ENCODE data around the gene IGLON5. TPM values are rescaled to one million over a fixed set of nuclear protein-coding genes. Genes with fewer than 3 reads are reported as not detected.
A peak's percentile ranks its signal among the peaks of the same experiment; 100 is the strongest.

IGLON5 gene
- polyA plus RNA-seq (2013, experiment 1 of 2), result 57.4 TPM
- polyA plus RNA-seq (2013, experiment 2 of 2), result 56.1 TPM

DNA sequence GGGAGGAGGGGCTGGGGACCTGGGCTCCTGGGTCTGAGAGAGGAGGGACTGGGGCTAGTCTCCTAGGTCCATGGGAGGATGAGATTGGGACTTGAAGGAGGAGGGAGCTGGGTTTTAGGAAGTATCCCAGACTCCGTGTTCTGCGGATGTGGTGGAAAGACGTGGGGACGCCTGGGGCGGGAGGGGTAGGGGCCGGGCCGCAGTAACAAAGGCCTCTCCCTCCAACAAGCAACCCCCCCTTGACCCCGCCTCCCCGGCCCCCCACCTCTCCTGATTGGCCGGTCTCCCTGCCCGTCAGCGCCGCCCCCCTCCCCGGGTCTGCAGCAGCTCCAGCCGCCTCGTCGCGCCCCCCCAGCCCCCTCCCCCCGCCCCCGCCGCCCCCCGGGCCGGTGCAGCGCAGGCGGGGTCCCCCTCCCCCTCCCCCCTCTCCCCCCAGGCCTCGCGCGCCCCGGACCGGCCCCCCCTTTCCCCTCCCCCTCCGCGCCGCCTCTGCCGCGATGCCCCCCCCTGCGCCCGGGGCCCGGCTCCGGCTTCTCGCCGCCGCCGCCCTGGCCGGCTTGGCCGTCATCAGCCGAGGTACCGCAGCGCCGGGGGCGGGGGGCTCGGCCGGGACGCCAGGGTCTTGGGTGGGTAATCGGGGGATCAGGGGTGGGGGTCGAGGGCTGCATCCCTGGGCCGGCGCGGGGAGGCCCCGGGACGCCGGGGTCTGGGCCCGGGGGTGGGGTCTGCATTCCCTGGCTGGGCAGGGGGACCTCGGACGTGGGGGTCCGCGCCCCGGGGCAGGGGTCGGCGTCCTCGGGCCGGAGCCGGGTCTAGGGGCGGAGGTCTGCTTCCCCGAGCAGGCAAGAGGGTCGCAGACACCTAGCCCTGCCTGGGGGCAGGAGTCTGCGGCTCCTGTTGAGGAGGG, at the start of gene IGLON5:
TSS of gene IGLON5 (plus strand) at position 294 of the 907 bp plus-strand sequence. CDS start at position 498, 204 bp downstream.
- H3K4me1 ChIP-seq (ENCODE audit: control insufficient read depth in 2 of 2, insufficient read depth in 1 of 2, low read depth in 1 of 2, low read length in 2 of 2), result peaks cover 0 to 6% of the 10 kb centered on the region in 2 donors
- no peak within 1 kb of the TSS for H3K27ac ChIP-seq (replicated peaks; ENCODE audit: low read length)
- no CpG with 5 or more reads among the region's 76 CpGs for WGBS, 2 donors (ENCODE audit: extremely low coverage in 2 of 2, insufficient read length in 2 of 2, insufficient replicate concordance in 1 of 2)

DNA sequence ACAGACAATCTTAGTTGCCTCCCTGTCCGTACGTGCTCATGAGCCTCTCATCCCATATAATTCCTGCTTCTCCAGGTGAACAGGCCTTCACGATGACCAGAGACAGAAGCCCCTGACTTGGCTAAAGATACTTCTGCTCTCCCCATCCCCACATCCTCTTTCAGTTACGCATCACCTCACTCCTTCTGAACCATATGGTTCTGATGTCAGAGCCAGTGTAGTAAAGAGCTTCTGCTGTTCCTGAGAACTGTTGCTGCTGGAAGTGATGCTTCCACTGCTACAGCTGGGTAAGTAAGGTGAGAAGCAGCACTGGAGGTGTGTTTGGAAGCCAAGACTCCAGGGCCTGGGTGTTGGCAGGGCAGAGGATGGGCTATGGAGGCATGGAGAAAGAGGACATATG, 47.6 kb upstream of the IGLON5 start:
- Histone ChIP-seq H3K4me2 (ENCODE audit: insufficient read depth, low read length, poor library complexity, severe bottlenecking) (no peak overlapping the region), H3K27ac (replicated peaks; ENCODE audit: low read length) (no peak overlapping the region), H2AK5ac (ENCODE audit: low read depth, low read length) (no peak overlapping the region), H3K9ac (ENCODE audit: low read depth, low read length, poor library complexity) (no peak overlapping the region), H2BK120ac (ENCODE audit: low read depth, low read length) (no peak overlapping the region), H3K14ac (ENCODE audit: low read length) (no peak overlapping the region), H3K4ac (ENCODE audit: low read length) (no peak overlapping the region), H4K8ac (ENCODE audit: low read depth, low read length) (no peak overlapping the region), H3K27me3 (ENCODE audit: control insufficient read depth in 3 of 3, insufficient read depth in 3 of 3, low read depth in 1 of 3, low read length in 3 of 3) (peaks cover 0 to 24% (median 0%) of the 10 kb centered on the region in 3 experiments), H3K36me3 (replicated peaks in 1 of 2; ENCODE audit: control insufficient read depth in 2 of 2, insufficient read depth in 2 of 2, low read length in 2 of 2) (no peaks in the 10 kb centered on the region), H3K18ac (ENCODE audit: low read length) (no peak overlapping the region), H3K23ac (ENCODE audit: low read depth, low read length, poor library complexity) (no peak overlapping the region), H3K79me1 (ENCODE audit: low read depth, low read length) (no peaks in the 10 kb centered on the region), H3K4me1 (ENCODE audit: control insufficient read depth in 2 of 2, insufficient read depth in 1 of 2, low read depth in 1 of 2, low read length in 2 of 2) (no peaks in the 10 kb centered on the region), H4K91ac (ENCODE audit: low read depth, low read length, poor library complexity) (no peak overlapping the region), H2BK15ac (ENCODE audit: low read length) (no peak overlapping the region), H2BK12ac (ENCODE audit: low read length) (no peak overlapping the region), H3K9me3 (replicated peaks in 1 of 2; ENCODE audit: control insufficient read depth in 2 of 2, insufficient read depth in 1 of 2, low read depth in 1 of 2, low read length in 2 of 2) (peaks cover 0 to 2% of the 10 kb centered on the region in 2 donors), H2BK5ac (ENCODE audit: low read length) (no peak overlapping the region), H2AFZ (ENCODE audit: low read length) (no peak overlapping the region), H3K4me3 (ENCODE audit: low read length in 2 of 2) (no peak overlapping the region)
- DNase-seq (ENCODE audit: low spot score), result no peak
- no CpG with 5 or more reads among the region's 4 CpGs for WGBS, 2 donors (ENCODE audit: extremely low coverage in 2 of 2, insufficient read length in 2 of 2, insufficient replicate concordance in 1 of 2)

More for the DNA sequence above, at the start of gene IGLON5:
- Histone ChIP-seq H2AK5ac (ENCODE audit: low read depth, low read length) (no peak within 1 kb of the TSS), H2BK5ac (ENCODE audit: low read length) (no peak within 1 kb of the TSS), H3K27me3 (ENCODE audit: control insufficient read depth in 3 of 3, insufficient read depth in 3 of 3, low read depth in 1 of 3, low read length in 3 of 3) (peaks cover 0 to 16% (median 0%) of the 10 kb centered on the region in 3 experiments), H3K9me3 (replicated peaks in 1 of 2; ENCODE audit: control insufficient read depth in 2 of 2, insufficient read depth in 1 of 2, low read depth in 1 of 2, low read length in 2 of 2) (peaks cover 0 to 9% of the 10 kb centered on the region in 2 donors), H3K79me1 (ENCODE audit: low read depth, low read length) (no peaks in the 10 kb centered on the region), H2BK120ac (ENCODE audit: low read depth, low read length) (no peak within 1 kb of the TSS), H3K4me2 (ENCODE audit: insufficient read depth, low read length, poor library complexity, severe bottlenecking) (peak within 1 kb of the TSS; percentile 90), H3K4me3 (ENCODE audit: low read length in 2 of 2) (peak within 1 kb of the TSS; percentile 26 to 85), H4K91ac (ENCODE audit: low read depth, low read length, poor library complexity) (no peak within 1 kb of the TSS), H3K23ac (ENCODE audit: low read depth, low read length, poor library complexity) (no peak within 1 kb of the TSS), H3K4ac (ENCODE audit: low read length) (no peak within 1 kb of the TSS), H3K36me3 (replicated peaks in 1 of 2; ENCODE audit: control insufficient read depth in 2 of 2, insufficient read depth in 2 of 2, low read length in 2 of 2) (no peaks in the 10 kb centered on the region), H4K8ac (ENCODE audit: low read depth, low read length) (no peak within 1 kb of the TSS), H2BK12ac (ENCODE audit: low read length) (no peak within 1 kb of the TSS), H2AFZ (ENCODE audit: low read length) (peak within 1 kb of the TSS; percentile 75), H3K18ac (ENCODE audit: low read length) (peak within 1 kb of the TSS; percentile 91), H3K9ac (ENCODE audit: low read depth, low read length, poor library complexity) (peak within 1 kb of the TSS; percentile 80), H3K14ac (ENCODE audit: low read length) (no peak within 1 kb of the TSS), H2BK15ac (ENCODE audit: low read length) (no peak within 1 kb of the TSS)
- DNase-seq (ENCODE audit: low spot score), result peak; percentile 31

DNA sequence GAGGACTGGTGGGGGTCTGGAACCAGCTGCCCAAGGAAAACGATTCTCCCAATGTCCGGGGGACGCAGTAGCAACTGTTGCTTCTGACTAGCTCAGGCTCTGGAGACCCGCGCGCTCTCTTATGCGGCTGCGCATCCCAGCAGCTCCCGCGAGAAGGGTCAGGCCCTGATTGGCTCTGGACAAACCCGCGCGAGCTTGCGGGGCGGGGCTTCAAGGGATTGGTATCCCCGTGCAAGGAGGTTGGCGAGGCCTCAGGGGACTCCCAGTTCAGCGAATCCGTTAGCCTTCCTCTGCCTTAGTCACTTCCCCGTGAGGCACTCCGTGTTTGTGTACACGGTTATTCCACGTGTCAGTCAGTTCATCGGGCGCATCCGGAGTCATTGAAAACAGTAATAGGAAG, 40.4 kb upstream of the IGLON5 start:
- WGBS, 2 donors (ENCODE audit: extremely low coverage in 2 of 2, insufficient read length in 2 of 2, insufficient replicate concordance in 1 of 2), result no CpG with 5 or more reads among the region's 26 CpGs
- H2BK15ac ChIP-seq (ENCODE audit: low read length), result no peak overlapping the region
- no peak overlapping the region for H2AK5ac ChIP-seq (ENCODE audit: low read depth, low read length)
- no peak overlapping the region for H3K14ac ChIP-seq (ENCODE audit: low read length)
- no peaks in the 10 kb centered on the region for H3K79me1 ChIP-seq (ENCODE audit: low read depth, low read length)
- H4K8ac ChIP-seq (ENCODE audit: low read depth, low read length), result no peak overlapping the region
- no peaks in the 10 kb centered on the region for H3K36me3 ChIP-seq (replicated peaks in 1 of 2; ENCODE audit: control insufficient read depth in 2 of 2, insufficient read depth in 2 of 2, low read length in 2 of 2)
- no peak overlapping the region for H2AFZ ChIP-seq (ENCODE audit: low read length)
- no peak overlapping the region for H4K91ac ChIP-seq (ENCODE audit: low read depth, low read length, poor library complexity)
- H3K9ac ChIP-seq (ENCODE audit: low read depth, low read length, poor library complexity), result no peak overlapping the region
- no peak overlapping the region for H3K23ac ChIP-seq (ENCODE audit: low read depth, low read length, poor library complexity)
- no peak overlapping the region for H3K27ac ChIP-seq (replicated peaks; ENCODE audit: low read length)
- H3K4me3 ChIP-seq (ENCODE audit: low read length in 2 of 2), result no peak overlapping the region
- H3K4me1 ChIP-seq (ENCODE audit: control insufficient read depth in 2 of 2, insufficient read depth in 1 of 2, low read depth in 1 of 2, low read length in 2 of 2), result peaks cover 0 to 4% of the 10 kb centered on the region in 2 donors
- DNase-seq (ENCODE audit: low spot score), result no peak
- H2BK12ac ChIP-seq (ENCODE audit: low read length), result no peak overlapping the region
- peak overlapping the region; percentile 32 for H3K18ac ChIP-seq (ENCODE audit: low read length)
- H3K27me3 ChIP-seq (ENCODE audit: control insufficient read depth in 3 of 3, insufficient read depth in 3 of 3, low read depth in 1 of 3, low read length in 3 of 3), result peaks cover 0 to 3% (median 0%) of the 10 kb centered on the region in 3 experiments
- H2BK5ac ChIP-seq (ENCODE audit: low read length), result no peak overlapping the region
- no peak overlapping the region for H2BK120ac ChIP-seq (ENCODE audit: low read depth, low read length)
- no peak overlapping the region for H3K4ac ChIP-seq (ENCODE audit: low read length)
- peaks cover 0 to 2% of the 10 kb centered on the region in 2 donors for H3K9me3 ChIP-seq (replicated peaks in 1 of 2; ENCODE audit: control insufficient read depth in 2 of 2, insufficient read depth in 1 of 2, low read depth in 1 of 2, low read length in 2 of 2)
- H3K4me2 ChIP-seq (ENCODE audit: insufficient read depth, low read length, poor library complexity, severe bottlenecking), result no peak overlapping the region

DNA sequence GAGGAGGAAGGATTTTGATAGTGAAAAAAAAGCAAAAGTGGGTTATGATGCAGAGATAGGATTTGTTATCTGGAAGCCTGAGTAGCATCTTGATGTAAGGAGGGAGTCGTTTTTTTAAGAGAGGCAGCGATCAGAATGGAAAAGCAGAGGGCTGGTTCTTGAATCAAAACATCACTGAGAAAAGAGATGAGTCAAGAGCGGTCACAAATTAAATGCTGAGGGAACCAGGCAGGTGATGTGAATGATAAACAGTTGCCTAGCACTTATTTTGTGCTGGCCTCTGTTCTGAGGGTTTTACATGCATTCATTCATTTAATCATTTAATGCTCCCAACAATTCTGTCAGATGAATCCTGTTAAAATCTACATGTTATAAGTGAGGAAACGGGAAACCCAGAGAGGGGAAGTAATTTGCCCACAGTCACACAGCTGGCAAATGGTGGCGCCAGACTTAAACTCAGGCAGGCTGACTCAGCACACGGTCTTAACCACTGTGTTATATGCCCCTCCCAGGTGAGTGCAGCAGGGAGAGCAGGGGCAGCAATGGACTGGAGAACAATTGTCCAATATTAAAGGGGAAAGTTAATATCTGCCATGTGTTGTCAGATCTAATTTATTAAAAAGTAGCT, 39.1 kb upstream of the IGLON5 start:
- H2BK12ac ChIP-seq (ENCODE audit: low read length), result no peak overlapping the region
- peaks cover 0 to 4% of the 10 kb centered on the region in 2 donors for H3K4me1 ChIP-seq (ENCODE audit: control insufficient read depth in 2 of 2, insufficient read depth in 1 of 2, low read depth in 1 of 2, low read length in 2 of 2)
- H3K36me3 ChIP-seq (replicated peaks in 1 of 2; ENCODE audit: control insufficient read depth in 2 of 2, insufficient read depth in 2 of 2, low read length in 2 of 2), result no peaks in the 10 kb centered on the region
- no peak overlapping the region for H4K8ac ChIP-seq (ENCODE audit: low read depth, low read length)
- no peak overlapping the region for H2BK120ac ChIP-seq (ENCODE audit: low read depth, low read length)
- H2BK5ac ChIP-seq (ENCODE audit: low read length), result no peak overlapping the region
- H3K9ac ChIP-seq (ENCODE audit: low read depth, low read length, poor library complexity), result no peak overlapping the region
- no peak overlapping the region for H2AK5ac ChIP-seq (ENCODE audit: low read depth, low read length)
- H2BK15ac ChIP-seq (ENCODE audit: low read length), result no peak overlapping the region
- H4K91ac ChIP-seq (ENCODE audit: low read depth, low read length, poor library complexity), result no peak overlapping the region
- peaks cover 0 to 2% of the 10 kb centered on the region in 2 donors for H3K9me3 ChIP-seq (replicated peaks in 1 of 2; ENCODE audit: control insufficient read depth in 2 of 2, insufficient read depth in 1 of 2, low read depth in 1 of 2, low read length in 2 of 2)
- peaks cover 0 to 3% (median 0%) of the 10 kb centered on the region in 3 experiments for H3K27me3 ChIP-seq (ENCODE audit: control insufficient read depth in 3 of 3, insufficient read depth in 3 of 3, low read depth in 1 of 3, low read length in 3 of 3)
- no peak overlapping the region for H3K18ac ChIP-seq (ENCODE audit: low read length)
- no peak overlapping the region for H3K4me2 ChIP-seq (ENCODE audit: insufficient read depth, low read length, poor library complexity, severe bottlenecking)
- DNase-seq (ENCODE audit: low spot score), result no peak
- H3K14ac ChIP-seq (ENCODE audit: low read length), result no peak overlapping the region
- H3K79me1 ChIP-seq (ENCODE audit: low read depth, low read length), result no peaks in the 10 kb centered on the region
- no peak overlapping the region for H3K27ac ChIP-seq (replicated peaks; ENCODE audit: low read length)
- no peak overlapping the region for H2AFZ ChIP-seq (ENCODE audit: low read length)
- no peak overlapping the region for H3K4me3 ChIP-seq (ENCODE audit: low read length in 2 of 2)
- no peak overlapping the region for H3K23ac ChIP-seq (ENCODE audit: low read depth, low read length, poor library complexity)
- no CpG with 5 or more reads among the region's 6 CpGs for WGBS, 2 donors (ENCODE audit: extremely low coverage in 2 of 2, insufficient read length in 2 of 2, insufficient replicate concordance in 1 of 2)
- no peak overlapping the region for H3K4ac ChIP-seq (ENCODE audit: low read length)

Measured in neuronal stem cell (in vitro differentiated cells).